ENCODE measurements around the gene CDC42BPB. TPM values are rescaled to one million over a fixed set of nuclear protein-coding genes. Genes with fewer than 3 reads are reported as not detected.

The CDC42BPB gene
- total and polyA plus RNA-seq, 11 donors = 31.1 to 124 (median 68.9) TPM

DNA sequence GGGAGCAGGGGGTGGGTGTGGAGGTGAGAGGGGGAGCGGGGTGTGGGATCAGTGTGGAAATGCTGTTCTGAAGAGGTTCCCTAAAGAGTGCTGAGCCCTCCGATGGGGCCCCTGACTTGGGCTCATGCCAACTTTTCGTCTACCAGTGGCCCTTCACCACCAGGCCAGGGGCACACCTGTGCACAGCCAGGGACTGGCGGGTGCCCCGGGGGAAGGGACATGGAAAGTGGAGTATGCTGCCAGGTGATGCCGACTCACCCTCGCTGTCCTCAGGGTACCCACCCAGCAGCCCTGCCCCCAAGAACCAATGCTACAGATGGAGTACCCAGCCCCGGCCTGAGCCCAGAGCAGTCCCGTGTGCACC, 108.7 kb downstream of the CDC42BPB start:
- Histone ChIP-seq H3K36me3 (peaks cover 10 to 94% (median 93%) of the 10 kb centered on the region in 9 donors), H3K4me3 (no peak overlapping the region), H3K9me3 (no peaks in the 10 kb centered on the region), H3K27me3 (no peaks in the 10 kb centered on the region), H3K27ac (no peak overlapping the region), H3K4me1 (peaks cover 0 to 13% (median 3%) of the 10 kb centered on the region in 12 donors)
- DNase-seq = no peak
- no peak for ATAC-seq
- intact Hi-C loops (cut with DNase I) = no loop called here
- TF ChIP-seq, protein P1, sequence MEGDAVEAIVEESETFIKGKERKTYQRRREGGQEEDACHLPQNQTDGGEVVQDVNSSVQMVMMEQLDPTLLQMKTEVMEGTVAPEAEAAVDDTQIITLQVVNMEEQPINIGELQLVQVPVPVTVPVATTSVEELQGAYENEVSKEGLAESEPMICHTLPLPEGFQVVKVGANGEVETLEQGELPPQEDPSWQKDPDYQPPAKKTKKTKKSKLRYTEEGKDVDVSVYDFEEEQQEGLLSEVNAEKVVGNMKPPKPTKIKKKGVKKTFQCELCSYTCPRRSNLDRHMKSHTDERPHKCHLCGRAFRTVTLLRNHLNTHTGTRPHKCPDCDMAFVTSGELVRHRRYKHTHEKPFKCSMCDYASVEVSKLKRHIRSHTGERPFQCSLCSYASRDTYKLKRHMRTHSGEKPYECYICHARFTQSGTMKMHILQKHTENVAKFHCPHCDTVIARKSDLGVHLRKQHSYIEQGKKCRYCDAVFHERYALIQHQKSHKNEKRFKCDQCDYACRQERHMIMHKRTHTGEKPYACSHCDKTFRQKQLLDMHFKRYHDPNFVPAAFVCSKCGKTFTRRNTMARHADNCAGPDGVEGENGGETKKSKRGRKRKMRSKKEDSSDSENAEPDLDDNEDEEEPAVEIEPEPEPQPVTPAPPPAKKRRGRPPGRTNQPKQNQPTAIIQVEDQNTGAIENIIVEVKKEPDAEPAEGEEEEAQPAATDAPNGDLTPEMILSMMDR (IDR thresholded peaks at IDR 0.05) = no peak
- TF ChIP-seq POLR2A (IDR thresholded peaks at IDR 0.05) = no peak
- WGBS, 4 donors = 68 to 77% (median 74%) methylated on average over 6 to 9 of the region's 9 CpGs

DNA sequence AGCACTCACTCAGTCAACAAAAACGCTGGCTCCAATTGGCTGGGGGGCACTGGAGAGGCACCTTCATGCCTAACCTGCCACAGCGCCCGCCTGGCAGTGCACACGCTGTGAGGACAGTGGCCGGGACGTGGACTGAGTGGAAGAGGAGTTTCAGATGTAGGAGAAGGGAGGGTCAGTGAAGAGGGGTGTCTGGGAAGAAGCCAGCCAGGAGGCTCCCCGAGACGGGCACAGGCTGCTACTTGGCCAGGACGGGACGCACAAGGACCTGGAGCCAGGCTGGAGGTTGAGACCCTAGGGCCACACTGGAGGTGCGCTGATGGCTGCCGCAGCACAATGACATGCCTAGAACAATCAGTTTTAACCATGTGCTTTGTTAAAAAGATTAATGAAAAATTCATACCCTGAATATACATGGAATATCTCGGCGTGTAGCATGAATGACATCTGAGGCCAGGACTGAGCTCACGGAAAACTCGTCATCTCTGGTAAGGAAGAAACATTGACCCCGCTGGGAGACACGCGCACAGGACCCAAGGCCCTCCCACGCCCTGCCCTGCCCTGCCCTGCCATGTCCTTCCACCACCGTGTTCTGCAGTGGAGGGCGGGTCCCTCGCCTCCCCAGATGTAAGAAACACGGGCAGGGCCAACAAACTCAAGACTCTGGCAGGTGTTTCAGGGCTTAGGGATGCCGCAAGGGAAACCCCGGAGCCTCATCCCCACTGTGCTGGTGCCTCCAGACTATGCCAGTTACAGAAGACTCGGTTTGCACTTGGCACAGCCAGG, 109.8 kb downstream of the CDC42BPB start:
- ATAC-seq = no peak
- Histone ChIP-seq H3K9me3 (no peaks in the 10 kb centered on the region), H3K4me1 (peaks cover 0 to 13% (median 3%) of the 10 kb centered on the region in 12 donors), H3K36me3 (peaks cover 10 to 94% (median 93%) of the 10 kb centered on the region in 9 donors), H3K27me3 (no peaks in the 10 kb centered on the region), H3K27ac (no peak overlapping the region), H3K4me3 (no peak overlapping the region)
- WGBS, 4 donors = 91 to 95% (median 93%) methylated on average over 22 to 27 of the region's 27 CpGs
- no peak for TF ChIP-seq POLR2A (IDR thresholded peaks at IDR 0.05)
- TF ChIP-seq, protein P1 (IDR thresholded peaks at IDR 0.05) = no peak
- DNase-seq = no peak
- intact Hi-C loops (cut with DNase I) = no loop called here

DNA sequence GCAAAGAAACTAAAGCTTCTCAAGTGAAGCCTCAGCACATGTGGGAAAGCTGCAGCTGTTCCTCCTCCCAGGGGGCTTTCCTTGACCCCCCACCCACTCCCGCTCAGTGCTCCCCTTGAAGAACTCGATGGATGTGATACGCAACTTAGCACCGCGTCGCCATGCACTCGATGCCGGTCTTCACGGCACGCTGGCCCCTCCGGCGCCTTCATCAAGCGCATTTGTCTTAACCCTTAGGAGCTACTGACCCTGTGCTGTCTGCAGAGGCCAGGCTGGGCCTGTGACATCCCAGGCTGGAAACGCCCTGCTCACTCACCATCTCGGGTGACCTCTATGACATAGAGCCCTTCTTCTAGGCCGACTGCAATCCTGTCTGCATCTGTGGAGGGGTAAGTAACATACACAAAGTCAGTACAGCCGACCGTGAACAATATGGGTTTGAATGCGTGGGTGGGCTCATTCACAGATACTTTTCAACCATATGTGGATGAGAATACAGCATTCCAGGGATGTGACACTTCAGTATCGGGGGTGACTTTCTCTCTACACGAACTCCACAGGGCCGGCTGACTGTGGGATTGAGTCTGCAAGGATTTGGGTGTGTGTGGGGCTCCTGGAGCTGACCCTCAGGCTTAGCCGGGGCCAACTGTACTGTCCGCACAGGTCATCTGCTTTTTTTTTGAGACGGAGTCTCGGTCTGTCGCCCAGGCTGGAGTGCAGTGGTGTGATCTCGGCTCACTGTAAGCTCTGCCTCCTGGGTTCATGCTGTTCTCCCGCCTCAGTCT, 111.8 kb downstream of the CDC42BPB start:
- no peak overlapping the region for H3K4me3 ChIP-seq
- intact Hi-C loops (cut with DNase I) = no loop called here
- no peak for DNase-seq
- H3K27ac ChIP-seq = no peak overlapping the region
- no peaks in the 10 kb centered on the region for H3K9me3 ChIP-seq
- WGBS, 4 donors = 87 to 95% (median 90%) methylated on average over 29 of the region's 29 CpGs
- peaks cover 0 to 20% (median 5%) of the 10 kb centered on the region in 12 donors for H3K4me1 ChIP-seq
- peaks cover 4 to 93% (median 91%) of the 10 kb centered on the region in 9 donors for H3K36me3 ChIP-seq
- no peak for ATAC-seq
- no peaks in the 10 kb centered on the region for H3K27me3 ChIP-seq
- TF ChIP-seq, protein P1 (IDR thresholded peaks at IDR 0.05) = no peak
- TF ChIP-seq POLR2A (IDR thresholded peaks at IDR 0.05) = no peak
